C4-2B (cell line): ENCODE results near the gene SKI.

ENCODE experiments used
- ZFX ChIP-seq: fragments of 450-650 bp; IDR thresholded peaks from 2 replicates; pipeline ENCODE4 v1.6.1; 2017
- TF ChIP-seq, protein P1 (sequence below): fragments of 450-650 bp; conservative IDR thresholded peaks from 2 replicates; pipeline ENCODE4 v1.5.1; 2017; ENCODE audit warnings: mild to moderate bottlenecking

DNA sequence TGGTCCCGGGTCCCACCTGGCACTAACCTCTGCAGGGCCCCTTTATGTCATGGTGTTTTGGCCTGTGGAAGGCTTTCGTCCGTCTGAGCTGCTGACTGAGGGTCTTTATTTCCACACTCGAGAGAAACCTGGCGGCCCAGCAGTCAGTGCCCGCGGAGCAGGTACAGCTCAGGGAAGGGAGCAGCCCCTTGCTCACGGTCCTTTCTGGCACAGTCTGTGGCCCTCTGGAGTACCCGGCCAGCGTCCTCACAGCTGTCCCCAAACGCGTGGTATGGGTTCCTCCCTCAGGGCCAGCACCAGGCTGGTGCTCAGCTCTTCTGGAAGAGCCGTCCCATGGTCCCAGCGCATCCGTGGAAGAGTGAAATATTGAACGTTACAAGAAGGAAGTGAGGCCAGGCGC lies 24.3 kb downstream of the SKI start:
- TF ChIP-seq, protein P1, sequence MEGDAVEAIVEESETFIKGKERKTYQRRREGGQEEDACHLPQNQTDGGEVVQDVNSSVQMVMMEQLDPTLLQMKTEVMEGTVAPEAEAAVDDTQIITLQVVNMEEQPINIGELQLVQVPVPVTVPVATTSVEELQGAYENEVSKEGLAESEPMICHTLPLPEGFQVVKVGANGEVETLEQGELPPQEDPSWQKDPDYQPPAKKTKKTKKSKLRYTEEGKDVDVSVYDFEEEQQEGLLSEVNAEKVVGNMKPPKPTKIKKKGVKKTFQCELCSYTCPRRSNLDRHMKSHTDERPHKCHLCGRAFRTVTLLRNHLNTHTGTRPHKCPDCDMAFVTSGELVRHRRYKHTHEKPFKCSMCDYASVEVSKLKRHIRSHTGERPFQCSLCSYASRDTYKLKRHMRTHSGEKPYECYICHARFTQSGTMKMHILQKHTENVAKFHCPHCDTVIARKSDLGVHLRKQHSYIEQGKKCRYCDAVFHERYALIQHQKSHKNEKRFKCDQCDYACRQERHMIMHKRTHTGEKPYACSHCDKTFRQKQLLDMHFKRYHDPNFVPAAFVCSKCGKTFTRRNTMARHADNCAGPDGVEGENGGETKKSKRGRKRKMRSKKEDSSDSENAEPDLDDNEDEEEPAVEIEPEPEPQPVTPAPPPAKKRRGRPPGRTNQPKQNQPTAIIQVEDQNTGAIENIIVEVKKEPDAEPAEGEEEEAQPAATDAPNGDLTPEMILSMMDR, result no peak
- TF ChIP-seq ZFX, result no peak
